ENCODE measurements around the gene EDIL3.

Gene EDIL3

GRCh38 chr5:84149094-84149493 lies 235.6 kb downstream of the EDIL3 start:
- no peak for DNase-seq

- no peak for DNase-seq
Measured at GRCh38 chr5:84148651-84149050, 236.0 kb downstream of the EDIL3 start.

GRCh38 chr5:84137541-84137940 lies 247.1 kb downstream of the EDIL3 start:
- no peak for DNase-seq

- DNase-seq = peak; percentile 24
Measured at GRCh38 chr5:84131372-84131771, 253.3 kb downstream of the EDIL3 start.

GRCh38 chr5:84130006-84130580 lies 254.6 kb downstream of the EDIL3 start:
- no peak for DNase-seq

GRCh38 chr5:84125216-84125615 lies 259.5 kb downstream of the EDIL3 start:
- no peak for DNase-seq

GRCh38 chr5:84119252-84119651 lies 265.4 kb downstream of the EDIL3 start:
- DNase-seq = no peak

GRCh38 chr5:84118551-84118950 lies 266.1 kb downstream of the EDIL3 start:
- no peak for DNase-seq

GRCh38 chr5:84115727-84116126 lies 269.0 kb downstream of the EDIL3 start:
- DNase-seq = no peak

- no peak for DNase-seq
Measured at GRCh38 chr5:84113246-84114105, 271.2 kb downstream of the EDIL3 start.

- no peak for DNase-seq
Measured at GRCh38 chr5:84092738-84093137, 291.9 kb downstream of the EDIL3 start.

- peak; percentile 85 for DNase-seq
Measured at GRCh38 chr5:84091127-84091799, 293.4 kb downstream of the EDIL3 start.

GRCh38 chr5:84088996-84089395 lies 295.7 kb downstream of the EDIL3 start:
- peak; percentile 9 for DNase-seq

- DNase-seq = no peak
Measured at GRCh38 chr5:84086511-84086910, 298.2 kb downstream of the EDIL3 start.

- DNase-seq = no peak
Measured at GRCh38 chr5:84085387-84086041, 299.2 kb downstream of the EDIL3 start.

- no peak for DNase-seq
Measured at GRCh38 chr5:84080908-84081307, 303.8 kb downstream of the EDIL3 start.

- DNase-seq = no peak
Measured at GRCh38 chr5:84072339-84072738, 312.3 kb downstream of the EDIL3 start.

- no peak for DNase-seq
Measured at GRCh38 chr5:84069608-84070179, 315.0 kb downstream of the EDIL3 start.

GRCh38 chr5:84063041-84063440 lies 321.6 kb downstream of the EDIL3 start:
- DNase-seq = no peak

- no peak for DNase-seq
Measured at GRCh38 chr5:84059672-84060071, 325.0 kb downstream of the EDIL3 start.

- no peak for DNase-seq
Measured at GRCh38 chr5:84058561-84058960, 326.1 kb downstream of the EDIL3 start.

- no peak for DNase-seq
Measured at GRCh38 chr5:84057211-84057610, 327.5 kb downstream of the EDIL3 start.

- DNase-seq = no peak
Measured at GRCh38 chr5:84045964-84046363, 338.7 kb downstream of the EDIL3 start.

All from NCI-H526 treated with DMSO at 0.1 percent for 48 hours (cell line).